Measurements from ENCODE around the gene UAP1L1. TPM values are rescaled to one million over a fixed set of nuclear protein-coding genes. Genes with fewer than 3 reads are reported as not detected.
"Not testable (repeated sequence)": the region's sequence is repeated elsewhere in the genome, so short reads cannot be mapped to it uniquely, and the experiment has no call there.

Gene UAP1L1
- polyA plus RNA-seq, 2 of the 4 experiments (the other 2 are of a cell fraction), result 1.2 to 7.8 TPM

DNA sequence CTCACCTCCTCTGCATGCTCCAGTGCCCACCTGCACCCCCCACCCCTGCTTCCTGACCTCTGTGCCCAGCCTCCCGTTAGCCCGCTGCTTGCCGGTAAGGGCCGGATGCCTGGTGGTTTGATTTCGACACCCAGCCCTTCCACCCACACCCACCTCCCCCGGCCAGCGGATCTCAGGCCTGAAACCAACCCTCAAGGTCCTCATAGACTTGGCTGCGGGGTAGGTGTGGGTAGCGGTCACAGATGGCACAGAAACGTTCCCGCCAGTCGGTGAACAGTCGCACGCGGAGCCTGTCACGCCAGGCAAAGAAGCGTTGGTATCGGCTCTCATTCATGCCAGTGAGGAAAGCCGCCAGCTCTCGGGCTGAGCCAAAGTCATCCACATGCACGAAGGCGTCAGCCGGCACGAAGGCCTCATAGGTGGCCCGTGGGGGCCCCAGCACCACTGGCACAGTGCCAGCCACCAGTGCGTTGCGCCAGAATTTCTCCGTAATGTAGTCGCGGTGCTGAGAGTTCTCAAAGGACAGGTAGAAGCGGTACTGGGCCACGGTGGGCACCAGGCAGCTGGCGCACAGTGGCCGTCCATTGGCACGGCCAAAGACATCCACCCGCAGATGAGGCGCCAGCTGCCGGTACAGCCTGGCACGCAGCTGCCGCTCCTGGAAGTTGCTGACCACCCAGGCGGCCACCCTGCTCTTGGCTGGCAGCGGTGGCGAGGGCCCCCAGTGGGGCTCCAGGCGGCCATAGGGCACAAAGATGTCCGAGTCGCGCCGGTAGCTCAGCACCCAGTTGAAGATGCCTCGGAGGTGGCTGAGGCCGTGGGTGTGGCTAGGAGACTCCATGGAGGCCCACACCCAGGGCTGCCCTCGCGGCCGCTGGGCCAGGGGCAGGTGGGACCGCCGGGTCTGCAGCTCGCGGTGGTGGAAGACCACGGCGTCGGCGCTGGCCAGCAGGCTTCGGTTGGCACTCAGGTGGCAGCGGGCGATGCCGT lies 46.5 kb upstream of the UAP1L1 start:
- ChIA-PET CTCF (interaction anchor here (0.8 to 20.4 kb wide), 23 partner anchors 6 to 243 kb away, joined by 3 to 282 read pairs (median 12); partner anchors contain the start of genes AJM1, C8G, ENTPD2 and FBXW5), POLR2A (no interaction called here)
- WGBS (ENCODE audit: missing lambda C conversion rate), result 89% methylated on average over 48 of the region's 65 CpGs
- H3K4me3 ChIP-seq, result no peak overlapping the region
- ATAC-seq (no peak), FAIRE-seq (no peak), DNase-seq (ENCODE audit: low read depth in 1 of 2, low spot score in 1 of 2) (no peak)
- no peak overlapping the region for H3K27ac ChIP-seq
- H3K9me3 ChIP-seq, result no peaks in the 10 kb centered on the region
- H3K4me1 ChIP-seq, result peaks cover 37% of the 10 kb centered on the region
- H3K4me2 ChIP-seq, result no peak overlapping the region
- no peak for TF ChIP-seq KDM1A (IDR thresholded peaks at IDR 0.05; ENCODE audit: low read depth)
- TF ChIP-seq MYC (IDR thresholded peaks at IDR 0.05; ENCODE audit: borderline replicate concordance, low read length), result no peak
- TF ChIP-seq CHD4 (IDR thresholded peaks at IDR 0.05; ENCODE audit: borderline replicate concordance), result no peak

DNA sequence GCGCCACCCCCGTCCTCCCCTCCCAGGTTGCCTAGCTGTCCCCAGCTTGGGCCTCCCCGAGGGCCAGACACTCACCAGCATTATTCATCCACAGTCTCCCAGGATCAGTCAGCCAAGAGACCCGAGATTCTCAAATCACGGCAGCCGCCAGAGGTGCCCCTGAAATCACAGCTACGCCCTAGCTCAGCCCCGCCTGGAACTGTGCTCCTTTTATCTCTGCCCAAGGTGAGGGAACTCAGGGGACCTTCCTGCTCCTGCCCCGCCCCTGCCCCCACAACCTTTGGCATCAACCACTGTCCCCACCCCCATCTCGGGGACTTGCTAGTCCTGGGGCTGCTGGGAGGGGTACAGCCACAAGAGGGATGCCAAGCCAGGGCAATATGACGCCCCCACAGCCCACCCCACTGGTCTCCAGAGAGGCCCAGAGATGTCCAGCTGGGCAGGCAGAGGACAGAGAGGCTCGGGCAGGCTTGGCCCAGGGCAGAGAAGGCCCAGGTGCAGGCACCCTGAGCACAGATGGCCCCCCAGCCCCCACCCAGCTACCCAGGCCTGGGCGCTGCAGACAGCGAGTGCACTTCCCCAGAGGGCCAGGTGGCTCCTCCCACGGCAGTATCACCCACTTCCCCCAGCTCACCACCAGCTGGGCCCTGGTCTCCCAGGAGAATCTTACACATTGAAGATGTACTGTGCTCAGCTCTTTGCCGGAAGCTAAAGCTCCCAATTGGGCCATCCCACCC lies 45.2 kb upstream of the UAP1L1 start, which contains the start of gene FUT7:
TSS of gene FUT7 (minus strand) at position 185 of the 737 bp plus-strand sequence. CDS start at position 88, 97 bp downstream.
- Histone ChIP-seq H3K4me2 (no peak within 1 kb of the TSS), H3K4me1 (peaks cover 32% of the 10 kb centered on the region), H3K4me3 (no peak within 1 kb of the TSS), H3K9me3 (no peaks in the 10 kb centered on the region), H3K27ac (no peak within 1 kb of the TSS)
- TF ChIP-seq HDAC2 (IDR thresholded peaks at IDR 0.05), result no peak
- TF ChIP-seq SREBF2 (IDR thresholded peaks at IDR 0.05), result no peak
- TF ChIP-seq ZFP36 (IDR thresholded peaks at IDR 0.05; ENCODE audit: borderline replicate concordance, partially characterized antibody), result no peak
- TF ChIP-seq CBX2 (IDR thresholded peaks at IDR 0.05; ENCODE audit: borderline replicate concordance, low read depth), result no peak
- TF ChIP-seq, protein P1, sequence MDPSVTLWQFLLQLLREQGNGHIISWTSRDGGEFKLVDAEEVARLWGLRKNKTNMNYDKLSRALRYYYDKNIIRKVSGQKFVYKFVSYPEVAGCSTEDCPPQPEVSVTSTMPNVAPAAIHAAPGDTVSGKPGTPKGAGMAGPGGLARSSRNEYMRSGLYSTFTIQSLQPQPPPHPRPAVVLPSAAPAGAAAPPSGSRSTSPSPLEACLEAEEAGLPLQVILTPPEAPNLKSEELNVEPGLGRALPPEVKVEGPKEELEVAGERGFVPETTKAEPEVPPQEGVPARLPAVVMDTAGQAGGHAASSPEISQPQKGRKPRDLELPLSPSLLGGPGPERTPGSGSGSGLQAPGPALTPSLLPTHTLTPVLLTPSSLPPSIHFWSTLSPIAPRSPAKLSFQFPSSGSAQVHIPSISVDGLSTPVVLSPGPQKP (IDR thresholded peaks at IDR 0.05; ENCODE audit: low read depth, low read length), result no peak
- no peak for TF ChIP-seq RAD21 (conservative IDR thresholded peaks at IDR 0.05 in 1 of 2, IDR thresholded peaks at IDR 0.05 in 1 of 2)
- TF ChIP-seq ATOH8 (CRISPR knock-in tag; IDR thresholded peaks at IDR 0.05; ENCODE audit: low read depth), result no peak
- no peak for DNase-seq (ENCODE audit: low read depth in 1 of 2, low spot score in 1 of 2)
- POLR2A ChIA-PET, result no interaction called here
- FAIRE-seq, result no peak
- ATAC-seq, result no peak
- CTCF ChIA-PET, result interaction anchor here (0.8 to 20.4 kb wide), 11 partner anchors 10 to 245 kb away, joined by 3 to 282 read pairs (median 33); partner anchors contain the start of genes C8G, ENTPD2, FBXW5 and LCN12
- WGBS (ENCODE audit: missing lambda C conversion rate), result 72% methylated on average over 9 of the region's 16 CpGs

DNA sequence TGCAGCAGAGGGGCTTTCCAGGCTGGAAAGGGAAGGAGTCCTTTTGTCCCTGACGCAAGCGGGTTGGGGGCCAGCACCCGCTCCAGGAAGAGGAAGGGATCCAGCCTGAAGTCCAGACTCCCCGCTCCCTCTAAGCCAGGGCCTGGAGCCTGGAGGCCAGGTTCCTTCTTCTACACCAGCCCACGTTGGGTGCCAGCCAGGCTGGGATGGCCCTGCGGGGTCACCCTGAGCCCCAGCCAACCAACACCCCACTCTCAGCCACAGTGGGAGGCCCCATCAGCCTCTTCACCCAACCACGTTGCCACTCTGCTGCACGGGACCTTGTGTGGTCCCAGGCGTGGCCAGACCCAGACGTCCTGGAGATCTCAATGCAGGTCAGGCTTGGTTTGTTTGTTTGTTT lies 44.5 kb upstream of the UAP1L1 start:
- WGBS (ENCODE audit: missing lambda C conversion rate), result 85% methylated on average over 10 of the region's 10 CpGs
- Histone ChIP-seq H3K4me1 (peaks cover 27% of the 10 kb centered on the region), H3K4me3 (no peak overlapping the region), H3K4me2 (no peak overlapping the region), H3K27ac (no peak overlapping the region), H3K9me3 (no peaks in the 10 kb centered on the region)
- ATAC-seq (no peak), DNase-seq (ENCODE audit: low read depth in 1 of 2, low spot score in 1 of 2) (no peak), FAIRE-seq (no peak)
- CTCF ChIA-PET, result interaction anchor here (0.8 to 20.4 kb wide), 9 partner anchors 9 to 245 kb away, joined by 3 to 282 read pairs (median 62); partner anchors contain the start of genes C8G, CLIC3, FBXW5 and LCN12
- POLR2A ChIA-PET, result no interaction called here
- no peak for TF ChIP-seq RAD21 (conservative IDR thresholded peaks at IDR 0.05 in 1 of 2, IDR thresholded peaks at IDR 0.05 in 1 of 2)
- no peak for TF ChIP-seq NR3C1 (IDR thresholded peaks at IDR 0.05)
- TF ChIP-seq EP300 (IDR thresholded peaks at IDR 0.05), result no peak
- no peak for TF ChIP-seq HES2 (IDR thresholded peaks at IDR 0.05)
- no peak for TF ChIP-seq FOXS1 (CRISPR knock-in tag; IDR thresholded peaks at IDR 0.05)
- TF ChIP-seq ZC3H11A (IDR thresholded peaks at IDR 0.05), result no peak
- TF ChIP-seq CBX2 (IDR thresholded peaks at IDR 0.05; ENCODE audit: borderline replicate concordance, low read depth), result no peak

GRCh38 chr9:137033481-137033880 lies 43.8 kb upstream of the UAP1L1 start:
- FAIRE-seq; H3K4me3 ChIP-seq; H3K9me3 ChIP-seq; POLR2A ChIA-PET; ATAC-seq; DNase-seq (ENCODE audit: low read depth in 1 of 2, low spot score in 1 of 2); H3K27ac ChIP-seq; H3K4me2 ChIP-seq: not testable (repeated sequence)
- 92% methylated on average over 5 of the region's 5 CpGs for WGBS (ENCODE audit: missing lambda C conversion rate)
- H3K4me1 ChIP-seq, result peaks cover 26% of the 10 kb centered on the region
- CTCF ChIA-PET, result interaction anchor here (0.8 to 20.4 kb wide), 7 partner anchors 9 to 246 kb away, joined by 3 to 282 read pairs (median 34); partner anchors contain the start of genes ABCA2, C8G, CLIC3 and FBXW5

All from A549 (cell line).